Measurements from ENCODE around the gene XRCC5. TPM values are rescaled to one million over a fixed set of nuclear protein-coding genes. Genes with fewer than 3 reads are reported as not detected.

The XRCC5 gene
- total and polyA plus RNA-seq, 2 donors (not counting 3 experiments of a cell fraction or from before 2014, with no cell fraction given): 267 to 319 TPM

GRCh38 chr2:216192931-216193330 lies 83.8 kb downstream of the XRCC5 start:
- Histone ChIP-seq H3K9me3 (replicated peaks; ENCODE audit: control insufficient read depth, insufficient read depth, low read length) (no peaks in the 10 kb centered on the region), H3K4me2 (ENCODE audit: insufficient read depth, low read length) (no peak overlapping the region), H3K27ac (ENCODE audit: insufficient read depth, low read depth, low read length) (no peak overlapping the region), H4K20me1 (replicated peaks; ENCODE audit: control insufficient read depth, extremely low read depth, insufficient read depth, low read length) (peaks cover 4% of the 10 kb centered on the region), H3K36me3 (ENCODE audit: control insufficient read depth in 2 of 2, extremely low read depth in 1 of 2, insufficient read depth in 2 of 2, low read length in 2 of 2) (peaks cover 18 to 39% of the 10 kb centered on the region in 2 experiments), H3K4me1 (ENCODE audit: control insufficient read depth, extremely low read depth, insufficient read depth, low read length) (peaks cover 6% of the 10 kb centered on the region), H3K9ac (replicated peaks; ENCODE audit: extremely low read depth, insufficient read depth, low read length) (no peak overlapping the region), H3K27me3 (ENCODE audit: control insufficient read depth in 2 of 2, insufficient read depth in 2 of 2, low read length in 2 of 2) (no peaks in the 10 kb centered on the region), H2AFZ (ENCODE audit: low read depth, low read length) (no peak overlapping the region), H3K4me3 (replicated peaks in 1 of 3; ENCODE audit: insufficient read depth in 1 of 3, low read depth in 1 of 3, low read length in 3 of 3) (no peak overlapping the region), H3K79me2 (ENCODE audit: control insufficient read depth, insufficient read depth, low read length) (peaks cover 30% of the 10 kb centered on the region), H3K9me1 (replicated peaks; ENCODE audit: control insufficient read depth, extremely low read depth, insufficient read depth, low read length) (no peaks in the 10 kb centered on the region)
- intact Hi-C loops (cut with micrococcal nuclease): no loop called here
- FAIRE-seq (no peak), DNase-seq (ENCODE audit: low read depth, low spot score) (no peak)
- ChIA-PET POLR2A (no interaction called here), CTCF (interaction anchor here (1.6 kb wide), 1 partner anchor 25 kb away, joined by 4 read pairs; no protein-coding TSS in a partner anchor)
- TF ChIP-seq FOS (IDR thresholded peaks at IDR 0.05; ENCODE audit: borderline replicate concordance, insufficient read depth, low read length) (no peak), EZH2 (IDR thresholded peaks at IDR 0.05; ENCODE audit: borderline replicate concordance, low read depth, low read length, severe bottlenecking) (no peak), POLR2AphosphoS5 (IDR thresholded peaks at IDR 0.05; ENCODE audit: insufficient read depth, low read depth, low read length) (no peak), JUN (IDR thresholded peaks at IDR 0.05; ENCODE audit: borderline replicate concordance, insufficient read depth, insufficient read length, low read depth) (no peak), MYC (IDR thresholded peaks at IDR 0.05; ENCODE audit: low read depth, low read length) (no peak), POLR2A (IDR thresholded peaks at IDR 0.05; ENCODE audit: low read depth, low read length) (no peak), GATA2 (IDR thresholded peaks at IDR 0.05; ENCODE audit: insufficient read depth, insufficient read length, low read depth, low read length) (no peak)
- no TSS peak for BruUV-seq (replicated peaks)
- dilution Hi-C loops (cut with MboI; ENCODE audit: extremely low pct_ligation_motif_present, low sequenced_read_pairs): no loop called here

GRCh38 chr2:216194013-216194412 lies 84.9 kb downstream of the XRCC5 start:
- H3K9ac ChIP-seq (replicated peaks; ENCODE audit: extremely low read depth, insufficient read depth, low read length): no peak overlapping the region
- DNase-seq (ENCODE audit: low read depth, low spot score) (no peak), FAIRE-seq (no peak)
- no peaks in the 10 kb centered on the region for H3K9me3 ChIP-seq (replicated peaks; ENCODE audit: control insufficient read depth, insufficient read depth, low read length)
- no peak overlapping the region for H2AFZ ChIP-seq (ENCODE audit: low read depth, low read length)
- no peak overlapping the region for H3K4me3 ChIP-seq (replicated peaks in 1 of 3; ENCODE audit: insufficient read depth in 1 of 3, low read depth in 1 of 3, low read length in 3 of 3)
- H3K27ac ChIP-seq (ENCODE audit: insufficient read depth, low read depth, low read length): no peak overlapping the region
- BruUV-seq (replicated peaks): no TSS peak
- no peaks in the 10 kb centered on the region for H3K4me1 ChIP-seq (ENCODE audit: control insufficient read depth, extremely low read depth, insufficient read depth, low read length)
- dilution Hi-C loops (cut with MboI; ENCODE audit: extremely low pct_ligation_motif_present, low sequenced_read_pairs) (no loop called here), intact Hi-C loops (cut with micrococcal nuclease) (no loop called here)
- peaks cover 20 to 41% of the 10 kb centered on the region in 2 experiments for H3K36me3 ChIP-seq (ENCODE audit: control insufficient read depth in 2 of 2, extremely low read depth in 1 of 2, insufficient read depth in 2 of 2, low read length in 2 of 2)
- H4K20me1 ChIP-seq (replicated peaks; ENCODE audit: control insufficient read depth, extremely low read depth, insufficient read depth, low read length): peaks cover 2% of the 10 kb centered on the region
- H3K27me3 ChIP-seq (ENCODE audit: control insufficient read depth in 2 of 2, insufficient read depth in 2 of 2, low read length in 2 of 2): no peaks in the 10 kb centered on the region
- CTCF ChIA-PET: interaction anchor here (0.7 to 3.1 kb wide), 3 partner anchors 11 to 210 kb away, joined by 3 to 12 read pairs (median 4); no protein-coding TSS in a partner anchor
- peaks cover 19% of the 10 kb centered on the region for H3K79me2 ChIP-seq (ENCODE audit: control insufficient read depth, insufficient read depth, low read length)
- TF ChIP-seq, protein P1, sequence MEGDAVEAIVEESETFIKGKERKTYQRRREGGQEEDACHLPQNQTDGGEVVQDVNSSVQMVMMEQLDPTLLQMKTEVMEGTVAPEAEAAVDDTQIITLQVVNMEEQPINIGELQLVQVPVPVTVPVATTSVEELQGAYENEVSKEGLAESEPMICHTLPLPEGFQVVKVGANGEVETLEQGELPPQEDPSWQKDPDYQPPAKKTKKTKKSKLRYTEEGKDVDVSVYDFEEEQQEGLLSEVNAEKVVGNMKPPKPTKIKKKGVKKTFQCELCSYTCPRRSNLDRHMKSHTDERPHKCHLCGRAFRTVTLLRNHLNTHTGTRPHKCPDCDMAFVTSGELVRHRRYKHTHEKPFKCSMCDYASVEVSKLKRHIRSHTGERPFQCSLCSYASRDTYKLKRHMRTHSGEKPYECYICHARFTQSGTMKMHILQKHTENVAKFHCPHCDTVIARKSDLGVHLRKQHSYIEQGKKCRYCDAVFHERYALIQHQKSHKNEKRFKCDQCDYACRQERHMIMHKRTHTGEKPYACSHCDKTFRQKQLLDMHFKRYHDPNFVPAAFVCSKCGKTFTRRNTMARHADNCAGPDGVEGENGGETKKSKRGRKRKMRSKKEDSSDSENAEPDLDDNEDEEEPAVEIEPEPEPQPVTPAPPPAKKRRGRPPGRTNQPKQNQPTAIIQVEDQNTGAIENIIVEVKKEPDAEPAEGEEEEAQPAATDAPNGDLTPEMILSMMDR (IDR thresholded peaks at IDR 0.05; ENCODE audit: extremely low read depth in 1 of 2, insufficient read depth in 1 of 2, low read depth in 1 of 2, low read length in 2 of 2): no peak
- no peak for TF ChIP-seq MAX (IDR thresholded peaks at IDR 0.05; ENCODE audit: insufficient read depth, insufficient read length)
- TF ChIP-seq EZH2 (IDR thresholded peaks at IDR 0.05; ENCODE audit: borderline replicate concordance, low read depth, low read length, severe bottlenecking): no peak
- H3K4me2 ChIP-seq (ENCODE audit: insufficient read depth, low read length): no peak overlapping the region
- POLR2A ChIA-PET: no interaction called here
- H3K9me1 ChIP-seq (replicated peaks; ENCODE audit: control insufficient read depth, extremely low read depth, insufficient read depth, low read length): no peaks in the 10 kb centered on the region

All from endothelial cell of umbilical vein (primary cell).